ENCODE data around the gene SVIL. TPM values are rescaled to one million over a fixed set of nuclear protein-coding genes. Genes with fewer than 3 reads are reported as not detected.
"Not testable (repeated sequence)": the region's sequence is repeated elsewhere in the genome, so short reads cannot be mapped to it uniquely, and the experiment has no call there.

The SVIL gene
- total and polyA plus RNA-seq, 10 donors = 1.4 to 65.3 (median 20.4) TPM

DNA sequence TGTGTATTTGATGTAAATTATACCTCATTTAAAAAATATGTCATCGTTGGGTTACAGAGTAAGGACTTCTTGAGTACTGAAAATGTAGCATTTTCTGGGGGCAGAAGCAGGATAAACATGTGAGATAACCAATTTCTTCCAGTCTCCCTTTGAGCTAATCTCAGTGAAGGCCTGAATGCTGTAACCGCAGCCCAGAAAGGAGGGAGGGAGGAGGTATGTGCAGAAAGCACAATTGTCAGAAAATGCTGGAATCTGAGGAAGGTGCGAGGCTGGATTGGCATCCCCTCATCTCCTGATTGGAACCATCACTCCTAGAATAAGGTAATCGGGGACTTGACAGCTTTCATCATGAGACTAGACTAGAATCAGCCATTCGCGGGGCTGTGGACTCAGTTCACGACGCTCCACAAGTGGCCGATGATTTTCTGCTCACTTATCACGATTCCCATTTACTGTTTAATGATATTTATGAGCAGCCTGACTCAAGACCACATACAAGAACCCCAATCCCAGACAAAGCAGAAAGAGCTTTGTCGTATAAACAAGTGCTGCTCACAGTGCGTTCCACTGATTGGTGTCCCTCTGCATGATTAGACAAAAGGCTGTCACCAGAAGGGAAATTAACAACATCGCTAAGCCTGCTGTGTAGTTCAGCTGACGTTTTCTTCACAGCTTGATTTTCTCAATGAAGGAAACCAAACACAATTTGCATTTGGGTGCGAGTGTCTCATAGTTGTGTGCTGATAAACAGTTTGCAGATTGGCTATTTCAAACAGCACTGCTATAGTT lies 93.2 kb downstream of the SVIL start:
- H3K27me3 ChIP-seq (replicated peaks in 1 of 7) = no peaks in the 10 kb centered on the region
- no peaks in the 10 kb centered on the region for H3K9me3 ChIP-seq
- H3K36me3 ChIP-seq = peaks cover 0 to 22% (median 0%) of the 10 kb centered on the region in 6 donors
- intact Hi-C loops (cut with DNase I; ENCODE audit: low total_unique reads) = no loop called here
- TF ChIP-seq, protein P1, sequence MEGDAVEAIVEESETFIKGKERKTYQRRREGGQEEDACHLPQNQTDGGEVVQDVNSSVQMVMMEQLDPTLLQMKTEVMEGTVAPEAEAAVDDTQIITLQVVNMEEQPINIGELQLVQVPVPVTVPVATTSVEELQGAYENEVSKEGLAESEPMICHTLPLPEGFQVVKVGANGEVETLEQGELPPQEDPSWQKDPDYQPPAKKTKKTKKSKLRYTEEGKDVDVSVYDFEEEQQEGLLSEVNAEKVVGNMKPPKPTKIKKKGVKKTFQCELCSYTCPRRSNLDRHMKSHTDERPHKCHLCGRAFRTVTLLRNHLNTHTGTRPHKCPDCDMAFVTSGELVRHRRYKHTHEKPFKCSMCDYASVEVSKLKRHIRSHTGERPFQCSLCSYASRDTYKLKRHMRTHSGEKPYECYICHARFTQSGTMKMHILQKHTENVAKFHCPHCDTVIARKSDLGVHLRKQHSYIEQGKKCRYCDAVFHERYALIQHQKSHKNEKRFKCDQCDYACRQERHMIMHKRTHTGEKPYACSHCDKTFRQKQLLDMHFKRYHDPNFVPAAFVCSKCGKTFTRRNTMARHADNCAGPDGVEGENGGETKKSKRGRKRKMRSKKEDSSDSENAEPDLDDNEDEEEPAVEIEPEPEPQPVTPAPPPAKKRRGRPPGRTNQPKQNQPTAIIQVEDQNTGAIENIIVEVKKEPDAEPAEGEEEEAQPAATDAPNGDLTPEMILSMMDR (IDR thresholded peaks at IDR 0.05 in 8 of 11, conservative IDR thresholded peaks at IDR 0.05 in 3 of 11) = no peak
- no peak for TF ChIP-seq POLR2A (IDR thresholded peaks at IDR 0.05)
- no peak for TF ChIP-seq POLR2AphosphoS5 (IDR thresholded peaks at IDR 0.05)
- DNase-seq = no peak
- H3K27ac ChIP-seq = no peak overlapping the region
- 91 to 95% (median 94%) methylated on average over 15 of the region's 15 CpGs for WGBS, 5 donors
- no peak overlapping the region for H3K4me3 ChIP-seq
- no peaks in the 10 kb centered on the region for H3K4me1 ChIP-seq

DNA sequence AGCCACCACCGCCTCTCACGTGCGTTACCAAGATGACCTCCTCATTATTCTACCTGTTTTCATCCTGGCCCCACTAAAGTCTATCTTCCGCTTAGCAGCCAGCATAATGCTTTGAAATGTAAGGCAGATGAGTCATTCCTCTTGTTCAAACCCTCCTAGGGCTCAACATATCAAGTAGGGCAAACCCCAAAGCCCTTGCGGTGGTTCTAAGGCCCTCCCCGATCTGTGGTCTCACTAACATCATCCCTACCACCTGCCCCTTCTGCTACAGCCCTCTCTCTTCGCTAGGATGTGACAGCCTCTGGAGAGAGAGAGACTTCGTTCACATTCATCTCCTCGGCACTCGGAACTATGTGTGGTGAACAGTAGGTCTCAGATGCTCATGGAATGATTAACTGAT lies 94.8 kb downstream of the SVIL start:
- DNase-seq = no peak
- no peak for TF ChIP-seq POLR2AphosphoS5 (IDR thresholded peaks at IDR 0.05)
- TF ChIP-seq, protein P1 (IDR thresholded peaks at IDR 0.05 in 8 of 11, conservative IDR thresholded peaks at IDR 0.05 in 3 of 11) = no peak
- TF ChIP-seq POLR2A (IDR thresholded peaks at IDR 0.05) = no peak
- WGBS, 5 donors = 88 to 93% (median 92%) methylated on average over 10 of the region's 10 CpGs
- intact Hi-C loops (cut with DNase I; ENCODE audit: low total_unique reads) = no loop called here
- Histone ChIP-seq H3K27ac (no peak overlapping the region), H3K4me1 (no peaks in the 10 kb centered on the region), H3K27me3 (replicated peaks in 1 of 7) (no peaks in the 10 kb centered on the region), H3K9me3 (no peaks in the 10 kb centered on the region), H3K4me3 (no peak overlapping the region), H3K36me3 (peaks cover 0 to 22% (median 0%) of the 10 kb centered on the region in 6 donors)

DNA sequence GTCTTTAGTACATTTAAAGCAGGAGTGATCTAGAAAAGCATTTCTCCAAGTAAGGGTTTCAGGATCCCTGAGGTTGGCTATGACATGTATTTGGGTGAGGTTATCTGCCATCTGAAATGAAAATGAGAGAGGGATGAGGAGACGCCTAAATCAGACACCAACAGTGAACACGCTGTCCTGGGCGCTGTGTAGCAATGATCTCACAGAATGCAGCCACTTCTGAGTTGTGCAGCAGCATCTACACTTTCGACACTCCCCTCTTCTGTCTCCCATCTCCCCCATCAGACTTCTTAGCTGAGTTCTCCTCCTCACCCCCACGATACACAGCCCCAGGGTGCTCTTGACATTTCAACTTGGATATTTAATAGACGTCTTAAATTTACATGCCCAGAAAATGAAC lies 95.4 kb downstream of the SVIL start:
- Histone ChIP-seq H3K9me3 (no peaks in the 10 kb centered on the region), H3K36me3 (peaks cover 0 to 22% (median 0%) of the 10 kb centered on the region in 6 donors), H3K27ac (no peak overlapping the region), H3K4me3 (no peak overlapping the region), H3K27me3 (replicated peaks in 1 of 7) (no peaks in the 10 kb centered on the region), H3K4me1 (no peaks in the 10 kb centered on the region)
- intact Hi-C loops (cut with DNase I; ENCODE audit: low total_unique reads) = no loop called here
- TF ChIP-seq, protein P1 (IDR thresholded peaks at IDR 0.05 in 8 of 11, conservative IDR thresholded peaks at IDR 0.05 in 3 of 11) = no peak
- WGBS, 5 donors = 85 to 92% (median 89%) methylated on average over 6 of the region's 6 CpGs
- no peak for DNase-seq

DNA sequence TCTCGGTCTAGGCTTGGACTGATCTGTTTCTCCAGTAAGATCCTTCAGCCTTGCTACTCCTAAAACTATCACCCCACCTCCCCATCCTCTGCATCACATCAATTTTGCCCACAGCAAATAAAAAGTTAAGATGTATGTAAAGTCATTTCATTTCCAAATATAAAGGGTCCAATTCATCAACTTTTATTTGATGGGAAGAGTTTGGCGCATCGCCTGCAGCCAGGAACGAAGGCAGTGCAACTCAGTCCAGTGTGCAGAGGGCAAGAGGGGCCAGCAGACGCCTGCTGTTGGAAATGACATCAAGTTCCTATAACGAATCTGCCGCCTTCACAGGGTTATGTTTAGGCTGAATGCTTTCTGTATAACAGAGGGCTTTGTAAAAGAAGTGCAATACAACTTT lies 97.0 kb downstream of the SVIL start:
- Histone ChIP-seq H3K4me3 (no peak overlapping the region), H3K27ac (no peak overlapping the region), H3K36me3 (peaks cover 0 to 22% (median 0%) of the 10 kb centered on the region in 6 donors), H3K9me3 (no peaks in the 10 kb centered on the region), H3K4me1 (no peaks in the 10 kb centered on the region), H3K27me3 (replicated peaks in 1 of 7) (no peaks in the 10 kb centered on the region)
- intact Hi-C loops (cut with DNase I; ENCODE audit: low total_unique reads) = no loop called here
- DNase-seq = no peak
- 82 to 90% (median 87%) methylated on average over 7 of the region's 7 CpGs for WGBS, 5 donors
- TF ChIP-seq POLR2AphosphoS5 (IDR thresholded peaks at IDR 0.05) = no peak
- no peak for TF ChIP-seq POLR2A (IDR thresholded peaks at IDR 0.05)
- TF ChIP-seq, protein P1 (IDR thresholded peaks at IDR 0.05 in 8 of 11, conservative IDR thresholded peaks at IDR 0.05 in 3 of 11) = no peak

DNA sequence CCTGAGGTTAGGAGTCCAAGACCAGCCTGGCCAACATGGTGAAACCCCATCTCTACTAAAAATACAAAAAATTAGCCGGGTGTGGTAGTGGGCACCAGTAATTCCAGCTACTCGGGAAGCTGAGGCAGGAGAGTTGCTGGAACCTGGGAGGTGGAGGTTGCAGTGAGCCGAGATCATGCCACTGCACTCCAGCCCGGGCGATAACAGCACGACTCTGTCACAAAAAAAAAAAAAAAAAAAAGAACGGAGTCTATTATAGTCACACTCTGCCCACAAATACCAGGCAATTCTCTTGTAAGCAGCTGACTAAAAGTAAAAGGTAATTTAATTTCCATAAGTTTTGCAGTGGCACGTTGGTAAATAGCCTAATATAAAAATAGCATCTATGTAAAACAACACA lies 98.1 kb downstream of the SVIL start:
- DNase-seq; H3K27me3 ChIP-seq (replicated peaks in 1 of 7); H3K9me3 ChIP-seq; H3K4me1 ChIP-seq; H3K4me3 ChIP-seq; intact Hi-C loops (cut with DNase I; ENCODE audit: low total_unique reads); H3K27ac ChIP-seq: not testable (repeated sequence)
- peaks cover 0 to 30% (median 0%) of the 10 kb centered on the region in 6 donors for H3K36me3 ChIP-seq
- WGBS, 5 donors = 81 to 95% (median 93%) methylated on average over 8 of the region's 8 CpGs

All from spleen (tissue), 11 donors.